Activated T-helper 9 cell treated with anti-CD3 and anti-CD28 coated beads, Interleukin-2, amount 50 U/mL, for 16 hours (primary cell): Measurements from ENCODE around the gene TCF12.
"Not testable (repeated sequence)": the region's sequence is repeated elsewhere in the genome, so short reads cannot be mapped to it uniquely, and the experiment has no call there.

Experiments
- DNase-seq: peaks from one replicate; pipeline ENCODE4 v3.0.0-alpha.2; 2020; ENCODE audit warnings: low read depth

TCF12 gene

DNA sequence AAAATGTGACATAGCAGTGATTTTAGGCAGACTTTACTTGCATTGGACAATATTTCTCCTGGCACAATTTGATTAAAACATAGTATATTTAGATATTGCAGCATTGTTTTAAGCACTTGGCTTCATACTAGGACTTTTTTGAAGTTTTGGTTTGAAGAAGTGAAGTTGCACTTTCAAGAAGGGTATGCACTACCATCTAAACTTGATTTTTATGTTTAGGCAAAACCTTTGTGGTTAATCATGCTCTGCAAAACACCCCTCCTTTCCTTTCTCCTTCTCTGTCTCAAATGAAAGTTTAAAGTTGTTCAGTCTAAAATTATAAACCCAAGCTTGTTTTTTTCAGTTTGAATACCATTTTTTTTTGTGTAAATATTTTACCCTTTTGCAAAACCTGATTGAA lies 173.8 kb downstream of the TCF12 start:
- no peak for DNase-seq

GRCh38 chr15:57094321-57095257 lies 176.1 kb downstream of the TCF12 start:
- no peak for DNase-seq

GRCh38 chr15:57095896-57096295 lies 177.5 kb downstream of the TCF12 start:
- DNase-seq: no peak

DNA sequence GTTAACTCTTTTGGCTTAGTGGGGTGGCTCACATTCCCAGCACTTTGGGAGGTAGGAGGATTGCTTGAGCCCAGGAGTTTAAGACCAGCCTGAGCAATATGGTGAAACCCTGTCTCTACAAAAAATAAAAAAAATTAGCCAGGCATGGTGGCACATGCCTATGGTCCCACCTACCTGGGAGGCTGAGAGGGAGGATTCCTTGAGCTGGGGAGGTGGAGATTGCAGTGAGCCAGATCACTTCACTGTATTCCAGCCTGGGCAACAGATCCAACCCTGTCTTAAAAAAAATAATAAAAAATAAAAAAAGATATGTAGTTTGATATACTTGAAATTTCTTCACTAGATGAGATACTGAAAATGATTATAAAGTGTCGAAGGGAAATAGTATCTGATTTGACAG lies 178.8 kb downstream of the TCF12 start:
- no peak for DNase-seq

- DNase-seq: not testable (repeated sequence)
These were observed 179.6 kb downstream of the TCF12 start for GRCh38 chr15:57097919-57098543.

- DNase-seq: no peak
These were observed 180.5 kb downstream of the TCF12 start for GRCh38 chr15:57098896-57099295.

DNA sequence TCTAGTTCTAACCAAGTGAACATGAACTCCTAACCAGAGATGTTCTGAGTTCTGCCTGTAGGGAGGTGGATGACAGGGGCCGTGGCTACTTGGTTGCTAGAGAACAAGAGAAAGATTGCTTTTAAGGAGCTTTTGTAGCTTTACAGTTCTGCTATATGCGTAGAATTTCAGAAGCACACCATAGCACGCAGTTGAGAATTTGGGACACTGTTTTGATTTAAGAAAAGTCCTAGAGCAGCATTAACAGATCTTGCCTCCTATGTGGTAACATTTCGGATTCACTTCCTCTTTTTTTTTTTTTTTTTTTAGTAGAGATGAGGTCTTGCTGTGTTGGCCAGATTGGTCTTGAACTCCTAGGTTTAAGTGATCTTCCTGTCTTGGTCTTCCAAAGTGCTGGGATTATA lies 181.7 kb downstream of the TCF12 start:
- DNase-seq: no peak

DNA sequence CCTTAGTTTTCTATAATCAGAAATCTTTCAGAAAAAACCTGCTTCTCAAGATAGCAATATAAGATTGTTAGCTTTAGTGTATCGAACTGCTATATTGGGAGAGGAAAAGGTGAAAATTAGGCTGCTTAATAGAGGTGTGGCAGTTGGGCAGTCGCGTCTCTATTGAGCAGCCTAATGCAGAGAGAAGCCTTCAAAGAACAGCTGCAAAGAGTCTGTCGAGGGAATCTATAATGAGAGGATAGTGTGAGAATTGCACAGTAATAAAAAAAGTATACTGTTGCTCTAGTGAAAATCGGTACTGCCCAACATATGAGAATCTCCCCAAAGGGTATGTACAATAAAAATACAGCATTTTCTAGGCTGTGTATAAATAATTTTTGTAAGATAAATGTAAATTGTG lies 184.4 kb downstream of the TCF12 start:
- DNase-seq: no peak

- no peak for DNase-seq
These were observed 189.9 kb downstream of the TCF12 start for GRCh38 chr15:57108296-57108695.

GRCh38 chr15:57109005-57109404 lies 190.6 kb downstream of the TCF12 start:
- DNase-seq: no peak

DNA sequence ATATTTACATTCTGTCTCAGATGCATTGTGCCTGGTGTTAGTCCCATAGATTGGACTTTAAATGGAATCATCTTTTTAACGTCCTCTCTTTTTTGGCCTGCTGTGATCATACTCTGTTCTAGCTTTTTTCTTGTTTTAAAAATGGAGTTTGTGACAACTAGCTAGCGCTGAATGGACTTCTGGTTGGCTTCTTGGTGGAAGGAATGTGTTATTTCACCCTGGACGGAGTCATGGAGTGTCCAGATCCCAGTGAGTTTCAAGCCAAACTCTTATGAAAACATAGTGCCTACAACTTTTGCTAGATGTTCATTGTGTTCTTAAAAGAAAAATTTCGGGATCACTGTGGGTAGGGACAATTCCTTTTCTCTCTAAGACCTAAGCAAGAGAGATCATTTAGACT lies 192.6 kb downstream of the TCF12 start:
- no peak for DNase-seq

DNA sequence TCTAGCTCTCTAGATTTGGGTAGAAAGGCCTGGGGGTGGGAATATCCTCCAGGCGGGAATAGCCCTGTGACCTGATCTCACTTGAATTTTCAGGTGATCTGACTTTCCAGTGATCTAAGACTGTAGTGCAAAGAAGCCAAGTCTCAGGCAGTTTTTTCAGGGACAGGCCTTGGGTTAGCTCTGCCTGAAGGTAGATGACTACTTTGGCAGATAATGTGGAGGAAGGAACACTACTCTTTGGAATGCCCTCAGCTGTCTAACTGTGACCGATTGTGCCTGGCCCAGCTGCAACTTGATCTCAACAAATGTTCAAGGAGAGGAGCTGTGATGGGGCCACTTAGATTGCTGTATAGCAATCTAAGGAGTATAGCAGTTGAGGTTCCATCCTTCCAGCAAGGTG lies 193.7 kb downstream of the TCF12 start:
- no peak for DNase-seq

GRCh38 chr15:57114070-57114469 lies 195.6 kb downstream of the TCF12 start:
- DNase-seq: no peak

DNA sequence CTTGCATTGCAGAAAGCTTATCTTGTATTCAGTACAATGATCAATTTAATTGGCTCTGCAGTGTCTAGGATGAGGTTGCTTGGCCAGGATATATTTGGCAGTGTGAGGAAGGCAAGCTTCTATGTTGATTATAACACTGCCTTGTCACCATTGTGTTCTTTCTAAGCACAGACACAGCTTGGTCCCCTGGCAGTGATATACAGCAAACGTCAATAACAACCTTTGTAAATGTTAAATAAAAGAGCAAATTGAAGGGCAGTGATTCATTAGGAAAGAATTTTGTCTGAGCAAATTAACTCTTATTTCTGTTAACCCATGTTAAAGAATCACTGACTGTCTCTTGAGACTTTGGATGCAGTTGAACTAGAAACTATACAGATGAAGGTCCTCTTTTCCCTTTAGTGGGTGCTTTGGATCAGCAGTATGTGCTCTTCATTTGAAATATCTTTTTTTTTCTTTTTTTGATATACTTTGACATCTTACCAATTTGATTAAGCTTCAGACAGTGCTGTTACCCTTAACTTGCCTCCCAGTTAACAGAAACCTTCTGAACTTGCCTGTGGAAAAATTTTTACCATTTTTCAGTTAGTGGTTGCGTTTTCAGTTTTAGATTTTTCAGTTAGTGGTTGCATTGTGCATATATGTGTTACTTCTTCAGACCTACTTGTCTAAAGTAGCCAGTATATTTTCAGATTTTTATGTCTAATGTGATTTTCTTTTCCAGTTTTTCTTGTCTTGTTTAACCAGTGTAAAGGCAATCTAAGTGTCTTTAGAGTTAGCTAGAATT lies 199.8 kb downstream of the TCF12 start:
- DNase-seq: no peak

GRCh38 chr15:57122080-57122840 lies 203.8 kb downstream of the TCF12 start:
- no peak for DNase-seq

DNA sequence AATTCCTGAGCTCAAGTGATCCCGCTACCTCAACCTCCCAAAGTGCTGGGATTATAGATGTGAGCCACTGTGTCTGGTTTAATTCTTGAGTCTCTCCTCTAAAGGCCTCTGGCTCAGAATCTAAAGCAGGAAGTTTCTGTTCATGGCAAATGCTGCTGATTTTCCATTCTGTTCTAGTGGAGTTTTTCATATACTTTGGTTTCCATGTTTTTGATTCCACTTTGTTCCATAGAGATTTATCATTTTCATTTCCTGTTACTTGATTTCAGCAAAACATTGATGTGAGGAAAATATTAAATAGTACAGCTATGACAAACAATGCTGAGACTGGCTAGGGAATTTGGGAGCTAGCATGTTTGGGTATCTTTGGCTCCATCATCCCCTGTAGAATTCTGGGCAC lies 205.6 kb downstream of the TCF12 start:
- DNase-seq: no peak

DNA sequence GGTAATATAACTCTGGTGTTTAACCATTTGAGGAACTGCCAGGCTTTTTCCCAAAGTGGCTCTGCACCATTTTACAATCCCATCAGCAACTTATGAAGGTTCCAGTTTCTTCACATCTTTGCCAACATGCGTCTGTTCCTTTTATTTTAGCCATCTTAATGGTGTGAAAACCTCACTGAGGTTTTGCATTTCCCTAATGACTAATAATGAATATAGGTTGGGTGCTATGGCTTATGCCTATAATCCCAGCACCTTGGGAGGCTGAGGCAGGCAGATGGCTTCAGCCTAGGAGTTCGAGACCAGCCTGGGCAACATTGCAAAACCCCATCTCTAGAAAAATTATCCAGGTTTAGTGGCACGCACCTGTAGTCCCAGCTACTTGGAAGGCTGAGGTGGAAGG lies 210.6 kb downstream of the TCF12 start:
- no peak for DNase-seq

- DNase-seq: no peak
These were observed 212.5 kb downstream of the TCF12 start for GRCh38 chr15:57130956-57131355.

- DNase-seq: no peak
These were observed 214.9 kb downstream of the TCF12 start for GRCh38 chr15:57133127-57133968.

- no peak for DNase-seq
These were observed 215.7 kb downstream of the TCF12 start for GRCh38 chr15:57134071-57134605.

GRCh38 chr15:57134851-57135250 lies 216.4 kb downstream of the TCF12 start:
- no peak for DNase-seq
